ENCODE results near the gene ITPRID2. TPM values are rescaled to one million over a fixed set of nuclear protein-coding genes. Genes with fewer than 3 reads are reported as not detected.

The ITPRID2 gene
- total and polyA plus RNA-seq, 2 of the 4 experiments (the other 2 are of a cell fraction), result 74.1 to 187 TPM

DNA sequence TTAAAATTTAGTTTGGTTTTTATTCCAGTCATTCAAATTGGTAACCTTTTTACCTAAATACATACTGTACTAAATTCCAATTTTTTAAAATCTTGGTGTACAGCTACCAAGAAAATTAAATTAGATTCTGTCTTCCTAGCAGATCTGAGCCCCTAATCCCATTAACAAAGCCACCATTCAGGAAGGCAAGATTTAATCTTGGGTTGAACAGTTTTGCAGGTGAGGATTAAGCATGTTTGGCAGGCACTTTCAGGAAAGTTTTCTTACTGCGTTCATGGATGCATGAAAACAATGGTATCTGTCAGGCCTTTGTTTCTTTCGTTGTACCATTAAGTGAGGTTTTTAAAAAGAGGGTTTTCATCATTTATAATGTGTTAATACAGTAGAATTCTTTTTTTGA is 32.8 kb downstream of the ITPRID2 start:
- Histone ChIP-seq H3K56ac (ENCODE audit: extremely low read depth, insufficient read depth, low read length) (0 out of 2 replicates have a peak overlapping the region, but pooled peaks have one; percentile 6), H3K79me1 (ENCODE audit: low read depth in 1 of 2, low read length in 2 of 2) (peaks cover 6 to 22% of the 10 kb centered on the region in 2 experiments), H4K8ac (ENCODE audit: low read depth in 2 of 2, low read length in 2 of 2) (no peak overlapping the region), H3K4ac (ENCODE audit: low read depth, low read length) (no peak overlapping the region), H3K9ac (ENCODE audit: low read depth, low read length) (no peak overlapping the region), H3K14ac (replicated peaks; ENCODE audit: low read depth, low read length) (no peak overlapping the region), H3K9me1 (ENCODE audit: insufficient read depth, low read length) (peaks cover 5% of the 10 kb centered on the region; the same call in 1 of the 2 replicates), H3K18ac (ENCODE audit: low read depth, low read length) (no peak overlapping the region), H3K27me3 (ENCODE audit: control insufficient read depth, insufficient read depth, low read length) (no peaks in the 10 kb centered on the region), H2BK120ac (ENCODE audit: low read depth, low read length) (no peak overlapping the region), H4K20me1 (ENCODE audit: insufficient read depth, low read length) (peaks cover 10% of the 10 kb centered on the region; the same call in 1 of the 2 replicates), H2AFZ (replicated peaks; ENCODE audit: low read length, poor library complexity) (no peak overlapping the region), H2AK9ac (replicated peaks; ENCODE audit: low read depth, low read length, poor library complexity) (no peak overlapping the region), H3K4me1 (ENCODE audit: control insufficient read depth, insufficient read depth, low read length) (no peaks in the 10 kb centered on the region), H4K5ac (ENCODE audit: low read depth, low read length) (no peak overlapping the region), H3K9me3 (ENCODE audit: control insufficient read depth, insufficient read depth, low read length) (no peaks in the 10 kb centered on the region), H3K4me2 (ENCODE audit: low read depth, low read length) (no peak overlapping the region), H2BK5ac (ENCODE audit: low read depth, low read length, poor library complexity, severe bottlenecking) (no peak overlapping the region), H2BK20ac (ENCODE audit: low read depth, low read length) (no peak overlapping the region), H4K91ac (ENCODE audit: insufficient read depth, low read depth, low read length) (no peak overlapping the region), H2BK15ac (ENCODE audit: low read depth, low read length) (no peak overlapping the region), H3K36me3 (ENCODE audit: control insufficient read depth, insufficient read depth, low read length) (peaks cover 18% of the 10 kb centered on the region), H3K4me3 (ENCODE audit: insufficient read depth, low read depth, low read length) (no peak overlapping the region), H3K27ac (ENCODE audit: insufficient read depth, low read length) (no peak overlapping the region), H2AK5ac (ENCODE audit: low read depth, low read length) (no peak overlapping the region), H3K23ac (ENCODE audit: low read depth, low read length) (no peak overlapping the region)
- TF ChIP-seq RAD21 (IDR thresholded peaks at IDR 0.05; ENCODE audit: low read length) (no peak), BHLHE40 (IDR thresholded peaks at IDR 0.05; ENCODE audit: low read depth, low read length) (no peak), RCOR1 (IDR thresholded peaks at IDR 0.05; ENCODE audit: insufficient replicate concordance, low read length) (no peak), RFX5 (IDR thresholded peaks at IDR 0.05; ENCODE audit: low read depth, low read length) (no peak), MXI1 (IDR thresholded peaks at IDR 0.05; ENCODE audit: borderline replicate concordance, low read depth, low read length) (no peak), SMC3 (IDR thresholded peaks at IDR 0.05; ENCODE audit: low read depth, low read length) (no peak), NFE2L2 (IDR thresholded peaks at IDR 0.05; ENCODE audit: low read depth, low read length) (no peak), POLR2A (IDR thresholded peaks at IDR 0.05; ENCODE audit: low read depth, low read length) (no peak), CHD1 (IDR thresholded peaks at IDR 0.05; ENCODE audit: low read depth, low read length) (no peak), MAFK (IDR thresholded peaks at IDR 0.05; ENCODE audit: low read depth, low read length) (no peak), CEBPB (IDR thresholded peaks at IDR 0.05; ENCODE audit: low read depth, low read length) (no peak), USF2 (IDR thresholded peaks at IDR 0.05; ENCODE audit: low read depth, low read length) (no peak), FOS (IDR thresholded peaks at IDR 0.05; ENCODE audit: low read depth, low read length) (no peak), ELK1 (IDR thresholded peaks at IDR 0.05; ENCODE audit: borderline replicate concordance, low read depth, low read length) (no peak), MAZ (IDR thresholded peaks at IDR 0.05; ENCODE audit: borderline replicate concordance, low read depth, low read length) (no peak)
- TF ChIP-seq, protein P1, sequence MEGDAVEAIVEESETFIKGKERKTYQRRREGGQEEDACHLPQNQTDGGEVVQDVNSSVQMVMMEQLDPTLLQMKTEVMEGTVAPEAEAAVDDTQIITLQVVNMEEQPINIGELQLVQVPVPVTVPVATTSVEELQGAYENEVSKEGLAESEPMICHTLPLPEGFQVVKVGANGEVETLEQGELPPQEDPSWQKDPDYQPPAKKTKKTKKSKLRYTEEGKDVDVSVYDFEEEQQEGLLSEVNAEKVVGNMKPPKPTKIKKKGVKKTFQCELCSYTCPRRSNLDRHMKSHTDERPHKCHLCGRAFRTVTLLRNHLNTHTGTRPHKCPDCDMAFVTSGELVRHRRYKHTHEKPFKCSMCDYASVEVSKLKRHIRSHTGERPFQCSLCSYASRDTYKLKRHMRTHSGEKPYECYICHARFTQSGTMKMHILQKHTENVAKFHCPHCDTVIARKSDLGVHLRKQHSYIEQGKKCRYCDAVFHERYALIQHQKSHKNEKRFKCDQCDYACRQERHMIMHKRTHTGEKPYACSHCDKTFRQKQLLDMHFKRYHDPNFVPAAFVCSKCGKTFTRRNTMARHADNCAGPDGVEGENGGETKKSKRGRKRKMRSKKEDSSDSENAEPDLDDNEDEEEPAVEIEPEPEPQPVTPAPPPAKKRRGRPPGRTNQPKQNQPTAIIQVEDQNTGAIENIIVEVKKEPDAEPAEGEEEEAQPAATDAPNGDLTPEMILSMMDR (conservative IDR thresholded peaks at IDR 0.05; ENCODE audit: low read depth, low read length), result no peak
- ChIA-PET POLR2A (ENCODE audit: unreplicated experiment) (no interaction called here), CTCF (interaction anchor here (0.6 to 1.5 kb wide), 2 partner anchors 9 to 29 kb away, joined by 3 read pairs; no protein-coding TSS in a partner anchor)
- dilution Hi-C loops (cut with HindIII; ENCODE audit: low sequenced_read_pairs, unreplicated experiment), result no loop called here
- intact Hi-C loops (cut with micrococcal nuclease), result no loop called here
- DNase-seq (no peak), ATAC-seq (ENCODE audit: low read depth) (no peak)
- in situ Hi-C loops (cut with MboI; ENCODE audit: low sequenced_read_pairs), result loop anchor here (25.0 kb wide), 1 partner anchor 738 kb away; no protein-coding TSS in a partner anchor
- no CpG with 5 or more reads among the region's 2 CpGs for WGBS, 2 experiments (ENCODE audit: extremely low coverage in 2 of 2, insufficient read length in 1 of 2)
- BruUV-seq (replicated peaks), result no TSS peak

Data from IMR-90 (cell line).